GM18519 (cell line): ENCODE results near the gene RARS2.
A peak's percentile ranks its signal among the peaks of the same experiment; 100 is the strongest.

Experiments used
- ATAC-seq: cut with Tn5 transposase; IDR thresholded peaks from one replicate; pipeline ENCODE4 v1.9.1; 2021; ENCODE audit warnings: mild to moderate bottlenecking, moderate library complexity; ENCODE audit not compliant: unreplicated experiment, low FRiP score

The RARS2 gene

DNA sequence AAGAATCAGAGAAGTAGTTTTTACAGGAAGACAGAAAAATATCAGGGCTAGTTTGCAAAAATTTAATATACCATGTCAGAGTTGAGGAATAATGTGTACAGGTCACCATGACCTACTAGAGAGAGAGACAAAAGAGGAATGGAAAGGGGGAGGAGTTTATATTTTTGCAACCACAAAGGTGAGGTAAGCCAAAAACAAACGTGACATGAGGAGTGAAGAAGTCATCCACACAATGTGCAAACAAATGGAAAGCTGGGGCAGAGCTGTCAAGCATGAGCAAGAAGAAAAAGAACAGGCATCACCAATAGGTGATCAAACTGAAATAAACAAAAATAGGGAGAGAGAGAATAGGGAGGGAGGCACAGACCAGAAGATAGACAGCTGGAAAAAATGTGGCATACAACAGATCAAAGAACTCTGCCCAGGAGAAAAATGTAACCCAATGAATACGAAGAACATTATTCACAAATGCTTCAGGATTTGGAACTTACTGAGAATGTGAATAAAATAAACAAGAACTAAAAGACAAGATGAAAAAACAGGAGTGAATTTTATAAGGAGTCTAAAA is 15.5 kb downstream of the RARS2 start:
- ATAC-seq: no peak

DNA sequence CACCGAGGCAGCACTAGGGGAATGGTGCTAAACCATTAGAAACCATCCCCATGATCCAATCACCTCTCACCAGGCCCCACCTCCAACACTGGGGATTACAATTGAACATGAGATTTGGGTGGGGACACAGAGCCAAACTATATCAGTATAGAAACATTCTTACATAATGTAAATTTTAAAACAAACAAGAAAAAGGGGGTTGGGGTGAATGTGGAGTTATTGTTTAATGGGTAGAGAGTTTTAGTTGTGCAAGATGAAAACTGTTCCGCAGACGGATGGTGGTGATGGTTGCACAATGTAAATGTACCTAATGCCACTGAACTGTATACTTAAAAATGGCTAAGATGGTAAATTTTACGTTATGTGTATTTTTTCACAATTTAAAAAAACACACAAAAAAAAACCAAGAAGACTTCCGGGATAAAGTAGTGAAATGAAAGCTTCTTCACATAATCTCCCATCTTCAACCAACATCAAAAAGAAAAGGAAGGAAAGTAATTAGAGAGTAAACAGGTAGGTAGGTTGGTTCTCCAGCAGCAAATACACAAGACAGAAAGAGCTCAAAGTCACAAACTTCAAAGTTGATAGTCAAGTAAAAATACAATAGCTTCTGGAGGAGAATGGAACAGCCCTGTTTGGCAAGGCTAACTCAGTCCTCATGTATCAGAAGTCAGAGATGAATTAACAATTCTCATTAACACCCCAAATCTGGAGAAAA is 16.3 kb downstream of the RARS2 start:
- ATAC-seq: no peak

- ATAC-seq: peak; percentile 60
These were observed 16.9 kb downstream of the RARS2 start for GRCh38 chr6:87572883-87573282.

- no peak for ATAC-seq
These were observed 17.8 kb downstream of the RARS2 start for GRCh38 chr6:87572021-87572420.

- ATAC-seq: no peak
These were observed 28.8 kb downstream of the RARS2 start for GRCh38 chr6:87561017-87561416.

DNA sequence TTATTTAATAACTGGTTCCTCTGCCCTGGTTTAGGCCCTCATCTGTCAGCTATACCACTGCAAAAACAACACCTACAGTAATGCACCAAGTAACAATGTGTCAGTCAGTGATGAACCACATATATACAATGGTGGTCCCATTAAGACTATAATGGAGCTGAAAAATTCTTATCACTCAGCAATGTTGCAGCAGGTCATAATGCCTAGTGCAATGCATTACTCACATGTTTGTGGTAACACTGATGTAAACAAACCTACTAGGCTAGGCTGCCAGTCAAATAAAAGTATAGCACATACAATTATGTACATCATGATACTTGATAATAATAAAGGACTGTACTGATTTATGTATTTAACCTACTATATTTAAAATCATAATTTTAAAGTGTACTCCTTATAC is 31.3 kb downstream of the RARS2 start:
- no peak for ATAC-seq

GRCh38 chr6:87555506-87555905 is 34.3 kb downstream of the RARS2 start:
- no peak for ATAC-seq

DNA sequence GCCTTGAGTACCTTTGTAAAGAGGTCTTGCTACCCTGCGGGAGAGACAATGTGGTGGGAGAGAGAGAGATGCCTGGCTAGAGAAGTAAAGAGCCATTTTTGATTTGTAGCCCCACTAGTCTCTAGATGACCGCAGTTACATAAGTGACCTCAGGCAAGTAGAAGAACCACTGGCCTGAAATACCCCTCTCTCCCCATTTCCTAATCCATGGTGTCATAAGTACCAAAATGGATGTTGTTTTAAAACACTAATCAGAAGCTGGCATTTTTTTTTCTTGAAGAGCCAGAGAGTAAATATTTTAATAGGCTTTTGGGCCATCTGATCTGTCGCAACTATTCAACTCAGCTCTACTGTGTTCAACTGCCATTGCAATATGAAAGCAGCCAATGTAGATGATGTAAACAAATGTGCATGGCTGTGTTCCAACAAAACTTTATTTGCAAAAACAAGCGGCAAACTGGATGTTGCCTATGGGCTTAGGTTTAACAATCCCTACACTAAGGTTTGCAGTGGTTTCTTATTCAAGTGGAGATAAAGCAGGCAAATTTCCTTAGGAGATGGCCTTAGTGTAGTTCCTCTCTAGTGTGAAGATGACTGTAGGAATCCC is 36.5 kb downstream of the RARS2 start:
- no peak for ATAC-seq

GRCh38 chr6:87551799-87552198 is 38.0 kb downstream of the RARS2 start:
- no peak for ATAC-seq

GRCh38 chr6:87544474-87544735 is 45.4 kb downstream of the RARS2 start:
- ATAC-seq: no peak

DNA sequence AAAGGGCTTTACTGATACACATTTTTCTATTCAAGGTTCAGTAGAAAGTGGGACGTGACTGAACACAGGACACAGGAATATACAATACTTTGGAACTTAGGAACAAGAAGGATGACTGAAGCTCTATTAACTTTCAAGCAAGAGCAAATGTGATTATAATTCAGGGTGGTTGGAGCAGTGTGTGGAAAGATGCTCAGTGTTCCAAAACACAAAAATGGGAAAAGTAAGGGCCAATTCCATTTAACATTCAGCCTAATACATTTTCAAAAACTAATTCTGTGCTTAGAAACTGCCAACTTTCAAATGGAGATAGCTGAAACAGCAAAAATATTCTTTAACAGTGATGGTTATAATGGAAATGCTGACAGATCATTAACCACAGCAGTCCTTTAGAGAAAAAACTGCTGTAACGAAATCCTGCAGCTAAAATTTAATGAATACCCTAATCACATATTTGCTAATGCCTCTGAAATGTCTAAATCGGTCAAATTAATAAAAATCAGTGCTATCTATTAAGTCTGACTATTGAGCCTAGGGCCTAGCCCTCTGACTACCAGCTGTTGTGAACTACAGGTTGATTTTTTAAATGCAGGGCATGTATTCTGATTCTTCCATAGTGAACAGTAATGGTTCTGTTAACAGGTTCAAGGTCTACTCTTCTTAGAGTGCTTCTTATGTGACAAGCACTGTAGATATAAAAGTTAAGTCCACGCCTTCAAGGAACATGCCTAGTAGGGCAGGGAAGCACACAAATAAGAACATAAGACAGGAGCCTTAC is 45.9 kb downstream of the RARS2 start:
- no peak for ATAC-seq

- ATAC-seq: no peak
These were observed 48.0 kb downstream of the RARS2 start for GRCh38 chr6:87541744-87542143.

- ATAC-seq: no peak
These were observed 48.7 kb downstream of the RARS2 start for GRCh38 chr6:87541041-87541440.

- ATAC-seq: no peak
These were observed 49.2 kb downstream of the RARS2 start for GRCh38 chr6:87540539-87540938.

- no peak for ATAC-seq
These were observed 50.2 kb downstream of the RARS2 start for GRCh38 chr6:87539554-87539953.

- ATAC-seq: no peak
These were observed 51.1 kb downstream of the RARS2 start for GRCh38 chr6:87538510-87539260.

- ATAC-seq: no peak
These were observed 55.3 kb downstream of the RARS2 start for GRCh38 chr6:87534377-87535047.

- ATAC-seq: no peak
These were observed 60.6 kb downstream of the RARS2 start for GRCh38 chr6:87529221-87529620.

GRCh38 chr6:87522686-87523085 is 67.1 kb downstream of the RARS2 start:
- ATAC-seq: no peak

DNA sequence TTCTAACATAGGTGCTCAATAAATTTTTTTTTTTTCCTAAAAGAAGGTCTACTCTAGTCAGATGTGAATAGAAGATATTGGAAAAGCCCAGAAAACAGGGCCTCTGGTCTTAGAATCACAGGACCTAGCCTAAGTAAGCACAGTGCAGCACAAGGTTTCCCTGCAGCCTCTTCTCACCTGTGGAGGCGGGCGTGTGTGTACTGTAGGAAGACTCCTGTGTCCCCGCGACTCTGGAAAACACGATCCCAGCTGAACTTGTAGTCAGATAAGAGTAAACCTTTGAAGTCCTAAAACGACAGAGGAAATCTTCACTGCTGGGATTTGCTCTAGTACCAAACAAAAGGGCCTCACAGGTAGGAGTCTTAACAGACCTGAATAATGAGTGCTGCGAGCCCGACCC is 71.3 kb downstream of the RARS2 start:
- no peak for ATAC-seq
